Measurements from ENCODE around the gene KIAA0232.

The KIAA0232 gene

GRCh38 chr4:6926681-6927478, 144.4 kb downstream of the KIAA0232 start:
- no peak for DNase-seq

GRCh38 chr4:6928081-6928480, 145.6 kb downstream of the KIAA0232 start:
- no peak for DNase-seq

GRCh38 chr4:6929339-6929811, 146.8 kb downstream of the KIAA0232 start:
- no peak for DNase-seq

- DNase-seq: no peak
Observed at GRCh38 chr4:6929812-6930464, 147.4 kb downstream of the KIAA0232 start.

- DNase-seq: no peak
Observed at GRCh38 chr4:6932475-6932874, 149.9 kb downstream of the KIAA0232 start.

GRCh38 chr4:6932918-6933317, 150.4 kb downstream of the KIAA0232 start:
- DNase-seq: no peak

Measured in NCI-H187 treated with DMSO at 0.1 percent for 48 hours (cell line).